ENCODE data around the gene LRP8. TPM values are rescaled to one million over a fixed set of nuclear protein-coding genes. Genes with fewer than 3 reads are reported as not detected.
A peak's percentile ranks its signal among the peaks of the same experiment; 100 is the strongest.

The LRP8 gene
- total and polyA plus RNA-seq, 2 of the 4 experiments (the other 2 are of a cell fraction) = 12.0 to 12.1 TPM

DNA sequence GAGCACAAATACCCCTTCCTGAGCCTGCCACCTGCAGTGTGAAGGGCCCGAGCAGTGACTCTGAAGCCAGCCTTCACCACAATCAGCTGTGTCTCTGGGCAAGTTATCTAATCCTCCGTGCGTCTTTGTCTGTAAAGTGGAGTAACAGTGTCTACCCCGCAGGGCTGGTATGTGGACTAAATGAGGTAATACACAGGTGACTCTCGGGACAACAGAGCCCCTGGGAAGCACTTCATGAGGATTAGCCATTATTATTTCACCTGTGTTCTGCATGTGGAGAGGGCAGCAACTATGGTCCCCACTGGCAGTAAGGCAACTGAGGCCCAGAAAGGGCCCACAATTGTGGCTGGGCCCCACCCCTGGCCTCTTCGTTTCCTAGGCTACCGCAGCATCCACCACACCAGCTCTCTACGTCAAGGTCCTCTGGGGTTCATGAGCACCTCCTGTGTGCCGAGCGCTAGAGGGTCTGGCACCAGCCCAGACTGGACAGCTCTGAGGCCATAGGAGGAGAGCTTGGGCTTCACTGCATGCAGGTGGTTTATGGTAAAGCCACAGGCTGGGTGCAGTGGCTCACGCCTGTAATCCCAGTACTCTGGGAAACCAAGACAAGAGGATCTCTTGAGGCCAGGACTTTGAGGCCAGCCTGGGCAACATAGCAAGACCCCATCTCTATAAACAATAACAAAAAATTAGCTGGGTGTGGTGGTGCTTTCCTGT is 41.3 kb upstream of the LRP8 start:
- no TSS peak for BruUV-seq (replicated peaks)
- no peak overlapping the region for H4K5ac ChIP-seq (ENCODE audit: low read depth, low read length)
- no peak overlapping the region for H3K4me2 ChIP-seq (ENCODE audit: low read depth, low read length)
- ChIA-PET CTCF (no interaction called here), POLR2A (ENCODE audit: unreplicated experiment) (no interaction called here)
- H2AFZ ChIP-seq (replicated peaks; ENCODE audit: low read length, poor library complexity) = peak overlapping the region; percentile 37
- peaks cover 62% of the 10 kb centered on the region for H3K27me3 ChIP-seq (ENCODE audit: control insufficient read depth, insufficient read depth, low read length)
- WGBS, 2 experiments (ENCODE audit: extremely low coverage in 2 of 2, insufficient read length in 1 of 2) = 61% methylated on average over 2 of the region's 11 CpGs; no CpG with 5 or more reads in 1 of the 2 experiments
- H3K56ac ChIP-seq (ENCODE audit: extremely low read depth, insufficient read depth, low read length) = no peak overlapping the region
- no peak overlapping the region for H3K4me3 ChIP-seq (ENCODE audit: insufficient read depth, low read depth, low read length)
- intact Hi-C loops (cut with micrococcal nuclease) (no loop called here), in situ Hi-C loops (cut with MboI; ENCODE audit: low sequenced_read_pairs) (no loop called here), dilution Hi-C loops (cut with HindIII; ENCODE audit: low sequenced_read_pairs, unreplicated experiment) (no loop called here)
- H3K9me3 ChIP-seq (ENCODE audit: control insufficient read depth, insufficient read depth, low read length) = no peaks in the 10 kb centered on the region
- H4K20me1 ChIP-seq (ENCODE audit: insufficient read depth, low read length) = no peaks in the 10 kb centered on the region
- H2BK15ac ChIP-seq (ENCODE audit: low read depth, low read length) = no peak overlapping the region
- no peak overlapping the region for H3K4ac ChIP-seq (ENCODE audit: low read depth, low read length)
- no peak overlapping the region for H3K14ac ChIP-seq (replicated peaks; ENCODE audit: low read depth, low read length)
- H3K9ac ChIP-seq (ENCODE audit: low read depth, low read length) = no peak overlapping the region
- H3K18ac ChIP-seq (ENCODE audit: low read depth, low read length) = no peak overlapping the region
- no peak overlapping the region for H3K27ac ChIP-seq (ENCODE audit: insufficient read depth, low read length)
- TF ChIP-seq SMC3 (IDR thresholded peaks at IDR 0.05; ENCODE audit: low read depth, low read length) (no peak), RAD21 (IDR thresholded peaks at IDR 0.05; ENCODE audit: low read length) (no peak), RFX5 (IDR thresholded peaks at IDR 0.05; ENCODE audit: low read depth, low read length) (no peak), MXI1 (IDR thresholded peaks at IDR 0.05; ENCODE audit: borderline replicate concordance, low read depth, low read length) (no peak), CHD1 (IDR thresholded peaks at IDR 0.05; ENCODE audit: low read depth, low read length) (no peak), MAFK (IDR thresholded peaks at IDR 0.05; ENCODE audit: low read depth, low read length) (no peak), NFE2L2 (IDR thresholded peaks at IDR 0.05; ENCODE audit: low read depth, low read length) (no peak), CEBPB (IDR thresholded peaks at IDR 0.05; ENCODE audit: low read depth, low read length) (no peak), FOS (IDR thresholded peaks at IDR 0.05; ENCODE audit: low read depth, low read length) (no peak), BHLHE40 (IDR thresholded peaks at IDR 0.05; ENCODE audit: low read depth, low read length) (no peak), POLR2A (IDR thresholded peaks at IDR 0.05; ENCODE audit: low read depth, low read length) (no peak), MAZ (IDR thresholded peaks at IDR 0.05; ENCODE audit: borderline replicate concordance, low read depth, low read length) (no peak), RCOR1 (IDR thresholded peaks at IDR 0.05; ENCODE audit: insufficient replicate concordance, low read length) (no peak)
- TF ChIP-seq, protein P1, sequence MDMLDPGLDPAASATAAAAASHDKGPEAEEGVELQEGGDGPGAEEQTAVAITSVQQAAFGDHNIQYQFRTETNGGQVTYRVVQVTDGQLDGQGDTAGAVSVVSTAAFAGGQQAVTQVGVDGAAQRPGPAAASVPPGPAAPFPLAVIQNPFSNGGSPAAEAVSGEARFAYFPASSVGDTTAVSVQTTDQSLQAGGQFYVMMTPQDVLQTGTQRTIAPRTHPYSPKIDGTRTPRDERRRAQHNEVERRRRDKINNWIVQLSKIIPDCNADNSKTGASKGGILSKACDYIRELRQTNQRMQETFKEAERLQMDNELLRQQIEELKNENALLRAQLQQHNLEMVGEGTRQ (IDR thresholded peaks at IDR 0.05; ENCODE audit: low read depth, low read length) = no peak
- TF ChIP-seq, protein P2, sequence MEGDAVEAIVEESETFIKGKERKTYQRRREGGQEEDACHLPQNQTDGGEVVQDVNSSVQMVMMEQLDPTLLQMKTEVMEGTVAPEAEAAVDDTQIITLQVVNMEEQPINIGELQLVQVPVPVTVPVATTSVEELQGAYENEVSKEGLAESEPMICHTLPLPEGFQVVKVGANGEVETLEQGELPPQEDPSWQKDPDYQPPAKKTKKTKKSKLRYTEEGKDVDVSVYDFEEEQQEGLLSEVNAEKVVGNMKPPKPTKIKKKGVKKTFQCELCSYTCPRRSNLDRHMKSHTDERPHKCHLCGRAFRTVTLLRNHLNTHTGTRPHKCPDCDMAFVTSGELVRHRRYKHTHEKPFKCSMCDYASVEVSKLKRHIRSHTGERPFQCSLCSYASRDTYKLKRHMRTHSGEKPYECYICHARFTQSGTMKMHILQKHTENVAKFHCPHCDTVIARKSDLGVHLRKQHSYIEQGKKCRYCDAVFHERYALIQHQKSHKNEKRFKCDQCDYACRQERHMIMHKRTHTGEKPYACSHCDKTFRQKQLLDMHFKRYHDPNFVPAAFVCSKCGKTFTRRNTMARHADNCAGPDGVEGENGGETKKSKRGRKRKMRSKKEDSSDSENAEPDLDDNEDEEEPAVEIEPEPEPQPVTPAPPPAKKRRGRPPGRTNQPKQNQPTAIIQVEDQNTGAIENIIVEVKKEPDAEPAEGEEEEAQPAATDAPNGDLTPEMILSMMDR (conservative IDR thresholded peaks at IDR 0.05; ENCODE audit: low read depth, low read length) = no peak
- TF ChIP-seq, protein P3, sequence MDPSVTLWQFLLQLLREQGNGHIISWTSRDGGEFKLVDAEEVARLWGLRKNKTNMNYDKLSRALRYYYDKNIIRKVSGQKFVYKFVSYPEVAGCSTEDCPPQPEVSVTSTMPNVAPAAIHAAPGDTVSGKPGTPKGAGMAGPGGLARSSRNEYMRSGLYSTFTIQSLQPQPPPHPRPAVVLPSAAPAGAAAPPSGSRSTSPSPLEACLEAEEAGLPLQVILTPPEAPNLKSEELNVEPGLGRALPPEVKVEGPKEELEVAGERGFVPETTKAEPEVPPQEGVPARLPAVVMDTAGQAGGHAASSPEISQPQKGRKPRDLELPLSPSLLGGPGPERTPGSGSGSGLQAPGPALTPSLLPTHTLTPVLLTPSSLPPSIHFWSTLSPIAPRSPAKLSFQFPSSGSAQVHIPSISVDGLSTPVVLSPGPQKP (IDR thresholded peaks at IDR 0.05; ENCODE audit: borderline replicate concordance, low read depth, low read length) = no peak
- H3K36me3 ChIP-seq (ENCODE audit: control insufficient read depth, insufficient read depth, low read length) = no peaks in the 10 kb centered on the region
- DNase-seq (no peak), ATAC-seq (ENCODE audit: low read depth) (no peak)
- H3K9me1 ChIP-seq (ENCODE audit: insufficient read depth, low read length) = no peaks in the 10 kb centered on the region
- no peaks in the 10 kb centered on the region for H3K4me1 ChIP-seq (ENCODE audit: control insufficient read depth, insufficient read depth, low read length)
- H3K23ac ChIP-seq (ENCODE audit: low read depth, low read length) = no peak overlapping the region
- H2BK120ac ChIP-seq (ENCODE audit: low read depth, low read length) = no peak overlapping the region
- H2AK9ac ChIP-seq (replicated peaks; ENCODE audit: low read depth, low read length, poor library complexity) = no peak overlapping the region
- H3K79me1 ChIP-seq (ENCODE audit: low read depth in 1 of 2, low read length in 2 of 2) = no peaks in the 10 kb centered on the region
- no peak overlapping the region for H4K8ac ChIP-seq (ENCODE audit: low read depth in 2 of 2, low read length in 2 of 2)
- no peak overlapping the region for H4K91ac ChIP-seq (ENCODE audit: insufficient read depth, low read depth, low read length)
- no peak overlapping the region for H2BK5ac ChIP-seq (ENCODE audit: low read depth, low read length, poor library complexity, severe bottlenecking)
- no peak overlapping the region for H2BK20ac ChIP-seq (ENCODE audit: low read depth, low read length)
- no peak overlapping the region for H2AK5ac ChIP-seq (ENCODE audit: low read depth, low read length)

Data from IMR-90 (cell line).